HG03095 (cell line): Measurements from ENCODE around the gene TSPAN7.

ENCODE experiments used
- ATAC-seq: cut with Tn5 transposase; IDR thresholded peaks from one replicate; pipeline ENCODE4 v1.9.1; 2021; ENCODE audit warnings: moderate library complexity; ENCODE audit not compliant: unreplicated experiment

TSPAN7 gene

GRCh38 chrX:38641197-38641596, 79.9 kb downstream of the TSPAN7 start:
- no peak for ATAC-seq

GRCh38 chrX:38643903-38644302, 82.6 kb downstream of the TSPAN7 start:
- no peak for ATAC-seq

GRCh38 chrX:38646129-38646528, 84.8 kb downstream of the TSPAN7 start:
- ATAC-seq, result no peak

GRCh38 chrX:38649221-38649620, 87.9 kb downstream of the TSPAN7 start:
- no peak for ATAC-seq

GRCh38 chrX:38649674-38650647, 88.6 kb downstream of the TSPAN7 start:
- no peak for ATAC-seq

GRCh38 chrX:38651625-38652601, 90.6 kb downstream of the TSPAN7 start:
- ATAC-seq, result no peak

GRCh38 chrX:38652934-38653442, 91.6 kb downstream of the TSPAN7 start:
- ATAC-seq, result no peak

GRCh38 chrX:38654302-38654701, 93.0 kb downstream of the TSPAN7 start:
- ATAC-seq, result no peak

GRCh38 chrX:38656350-38656915, 95.1 kb downstream of the TSPAN7 start:
- ATAC-seq, result no peak

- peak; percentile 58 for ATAC-seq
Observed at GRCh38 chrX:38657562-38657961, 96.2 kb downstream of the TSPAN7 start.

GRCh38 chrX:38660395-38661102, 99.2 kb downstream of the TSPAN7 start:
- no peak for ATAC-seq

GRCh38 chrX:38661103-38661441, 99.7 kb downstream of the TSPAN7 start:
- no peak for ATAC-seq

GRCh38 chrX:38661561-38661960, 100.2 kb downstream of the TSPAN7 start:
- no peak for ATAC-seq

GRCh38 chrX:38662640-38663039, 101.3 kb downstream of the TSPAN7 start:
- no peak for ATAC-seq

- no peak for ATAC-seq
Observed at GRCh38 chrX:38664285-38664684, 102.9 kb downstream of the TSPAN7 start.

GRCh38 chrX:38666909-38667308, 105.6 kb downstream of the TSPAN7 start:
- ATAC-seq, result no peak

- no peak for ATAC-seq
Observed at GRCh38 chrX:38668771-38669170, 107.4 kb downstream of the TSPAN7 start.

- ATAC-seq, result no peak
Observed at GRCh38 chrX:38669428-38669827, 108.1 kb downstream of the TSPAN7 start.

GRCh38 chrX:38672646-38673045, 111.3 kb downstream of the TSPAN7 start:
- ATAC-seq, result no peak

GRCh38 chrX:38675856-38676255, 114.5 kb downstream of the TSPAN7 start:
- ATAC-seq, result no peak
